DMS 273 (cell line): Measurements from ENCODE around the gene CLCA1.

Experiments
- DNase-seq: peaks from one replicate; lab custom pipeline; 2025; ENCODE audit not compliant: unreplicated experiment; lab: John Stamatoyannopoulos, UW

Gene CLCA1

GRCh38 chr1:86502125-86502646 lies 33.5 kb downstream of the CLCA1 start:
- peak; percentile 26 for DNase-seq

GRCh38 chr1:86502721-86503405 lies 34.1 kb downstream of the CLCA1 start:
- no peak for DNase-seq

GRCh38 chr1:86503406-86504136 lies 34.8 kb downstream of the CLCA1 start:
- DNase-seq = peak; percentile 19

GRCh38 chr1:86504137-86504479 lies 35.4 kb downstream of the CLCA1 start:
- no peak for DNase-seq

- no peak for DNase-seq
Measured at GRCh38 chr1:86504895-86505563, 36.3 kb downstream of the CLCA1 start.

- no peak for DNase-seq
Measured at GRCh38 chr1:86505564-86505902, 36.8 kb downstream of the CLCA1 start.

GRCh38 chr1:86507935-86508582 lies 39.3 kb downstream of the CLCA1 start:
- peak; percentile 19 for DNase-seq

GRCh38 chr1:86508583-86508969 lies 39.8 kb downstream of the CLCA1 start:
- no peak for DNase-seq

GRCh38 chr1:86515597-86515996 lies 46.9 kb downstream of the CLCA1 start:
- DNase-seq = peak; percentile 24

GRCh38 chr1:86516335-86516734 lies 47.6 kb downstream of the CLCA1 start:
- DNase-seq = no peak

GRCh38 chr1:86517336-86517735 lies 48.6 kb downstream of the CLCA1 start:
- DNase-seq = no peak

- no peak for DNase-seq
Measured at GRCh38 chr1:86520789-86521521, 52.2 kb downstream of the CLCA1 start.

- no peak for DNase-seq
Measured at GRCh38 chr1:86521522-86521891, 52.8 kb downstream of the CLCA1 start.

GRCh38 chr1:86522240-86522639 lies 53.5 kb downstream of the CLCA1 start:
- DNase-seq = no peak

GRCh38 chr1:86523670-86524354 lies 55.1 kb downstream of the CLCA1 start:
- DNase-seq = no peak

- DNase-seq = no peak
Measured at GRCh38 chr1:86527306-86527705, 58.6 kb downstream of the CLCA1 start.

- DNase-seq = no peak
Measured at GRCh38 chr1:86530211-86530845, 61.6 kb downstream of the CLCA1 start.

GRCh38 chr1:86537928-86538695 lies 69.4 kb downstream of the CLCA1 start:
- DNase-seq = no peak

GRCh38 chr1:86538775-86539174 lies 70.0 kb downstream of the CLCA1 start:
- no peak for DNase-seq
